HCT116 (cell line): ENCODE results near the gene PACRG. TPM values are rescaled to one million over a fixed set of nuclear protein-coding genes. Genes with fewer than 3 reads are reported as not detected.

Source experiments
- ATAC-seq: fragments of 200-7000 bp; cut with Tn5 transposase; 2 replicates; pipeline ENCODE4 v1.9.1; 2020; ENCODE audit warnings: mild to moderate bottlenecking, moderate library complexity
- BruUV-seq: library from RNA; stranded (reverse); fragments of 400-500 nt; replicated peaks from 2 replicates; lab custom pipeline; 2021; lab: Mats Ljungman, UMichigan
- CTCF ChIA-PET: fragments of 300-600 bp; sonication (Branson Sonifier 250); formaldehyde crosslinking; loops from one replicate; lab custom pipeline; 2021; ENCODE audit warnings: antibody characterized with exemption; lab: Charles Lee
- POLR2A ChIA-PET: fragments of 300-600, 350-600 bp; sonication (Branson Sonifier 250); formaldehyde crosslinking; loops from one replicate; lab custom pipeline; 2021; ENCODE audit warnings: antibody characterized with exemption; lab: Charles Lee
- RAD21 ChIA-PET, 2 experiments: fragments of 300-600 bp; sonication (Branson Sonifier 250); formaldehyde crosslinking; loops; one replicate each; lab custom pipeline; 2023; ENCODE audit warnings: low total read pairs in 2 of 2; ENCODE audit not compliant: uncharacterized antibody in 2 of 2, unreplicated experiment in 2 of 2, low non-redundant PET in 1 of 2; lab: Charles Lee
- DNase-seq: peaks from one replicate; pipeline ENCODE4 v3.0.0-alpha.2; 2010; ENCODE audit warnings: low read depth, low spot score
- H2AFZ ChIP-seq: fragments of 200-600 bp; shearing (Covaris generic), sonication (generic); 2 replicates; pipeline ENCODE4 v1.6.1; 2017; ENCODE audit warnings: low read depth, mixed run types, mixed read lengths, antibody characterized with exemption, low read length; ENCODE audit not compliant: poor library complexity, severe bottlenecking
- H3K27ac ChIP-seq: 2 replicates; pipeline ENCODE4 v1.5.1; 2012; ENCODE audit warnings: low read depth, low read length
- H3K27me3 ChIP-seq: fragments of 200-600 bp; sonication (generic); 2 replicates; pipeline ENCODE4 v1.6.1; 2016; ENCODE audit warnings: mixed run types, low read length, mixed read lengths; ENCODE audit not compliant: insufficient read depth
- H3K36me3 ChIP-seq, 2 experiments: fragments of 200-500 bp in 1 of 2; fragments of 200-600 bp in 1 of 2; sonication (Bioruptor generic) in 1 of 2; sonication (generic) in 1 of 2; 2 replicates each; pipeline versions ENCODE4 v1.5.1 to v1.6.1; 2014 to 2016; ENCODE audit warnings: low read length in 2 of 2, inconsistent platforms in 1 of 2, mixed read lengths in 1 of 2, mixed run types in 1 of 2; ENCODE audit not compliant: insufficient read depth in 2 of 2, control insufficient read depth in 1 of 2
- H3K4me1 ChIP-seq, 2 experiments: fragments of 200-600 bp in 1 of 2; sonication (generic) in 1 of 2; 2 replicates each; pipeline versions ENCODE4 v1.5.1 to v1.6.1; 2012 to 2017; ENCODE audit warnings: low read length in 2 of 2, inconsistent platforms in 1 of 2, mild to moderate bottlenecking in 1 of 2, mixed read lengths in 1 of 2, mixed run types in 1 of 2, moderate library complexity in 1 of 2; ENCODE audit not compliant: insufficient read depth in 2 of 2, control insufficient read depth in 1 of 2
- H3K4me2 ChIP-seq: fragments of 200-600 bp; sonication (generic); 2 replicates; pipeline ENCODE4 v1.6.1; 2017; ENCODE audit warnings: mixed run types, low read length, mixed read lengths
- H3K4me3 ChIP-seq, 2 experiments: fragments of 200-600 bp in 1 of 2; sonication (generic) in 1 of 2; replicated peaks in 1 of 2; 2 replicates each; pipeline ENCODE4 v1.5.1; 2011 to 2016; ENCODE audit warnings: low read length in 2 of 2, control low read depth in 1 of 2, low read depth in 1 of 2, mild to moderate bottlenecking in 1 of 2, mixed read lengths in 1 of 2, mixed run types in 1 of 2
- H3K79me2 ChIP-seq: fragments of 200-600 bp; sonication (generic); 2 replicates; pipeline ENCODE4 v1.6.1; 2017; ENCODE audit warnings: mild to moderate bottlenecking, mixed run types, low read length, moderate library complexity, mixed read lengths; ENCODE audit not compliant: insufficient read depth
- H3K9ac ChIP-seq: fragments of 200-600 bp; sonication (generic); 2 replicates; pipeline ENCODE4 v1.6.1; 2016; ENCODE audit warnings: low read length, mixed read lengths
- H3K9me2 ChIP-seq: fragments of 200-600 bp; sonication (generic), shearing (Covaris generic); 2 replicates; pipeline ENCODE4 v1.6.1; 2017; ENCODE audit warnings: mixed run types, mild to moderate bottlenecking, moderate library complexity; ENCODE audit not compliant: insufficient read depth
- H3K9me3 ChIP-seq, 2 experiments: fragments of 200-500 bp in 1 of 2; fragments of 200-600 bp in 1 of 2; sonication (Bioruptor generic) in 1 of 2; sonication (generic) in 1 of 2; 2 replicates each; pipeline ENCODE4 v1.6.1; 2014 to 2017; ENCODE audit warnings: low read length in 2 of 2, mixed read lengths in 2 of 2, inconsistent platforms in 1 of 2, low read depth in 1 of 2, mild to moderate bottlenecking in 1 of 2, mixed run types in 1 of 2, moderate library complexity in 1 of 2; ENCODE audit not compliant: control insufficient read depth in 1 of 2, insufficient read depth in 1 of 2
- H4K20me1 ChIP-seq: fragments of 200-600 bp; sonication (generic), shearing (Covaris generic); 2 replicates; pipeline ENCODE4 v1.6.1; 2017; ENCODE audit warnings: mixed run types, mild to moderate bottlenecking, moderate library complexity; ENCODE audit not compliant: insufficient read depth
- CBX3 ChIP-seq: IDR thresholded peaks from 2 replicates; pipeline ENCODE4 v1.6.1; 2012; ENCODE audit warnings: low read depth
- CTCF ChIP-seq, 3 experiments: fragments of 200-600 bp in 1 of 3; sonication (generic) in 1 of 3; IDR thresholded peaks in 2 of 3; conservative IDR thresholded peaks in 1 of 3; 2 replicates each; pipeline ENCODE4 v1.5.1; 2012 to 2017; ENCODE audit warnings: low read depth in 2 of 3, low read length in 2 of 3, antibody characterized with exemption in 1 of 3, borderline replicate concordance in 1 of 3, control low read depth in 1 of 3, mild to moderate bottlenecking in 1 of 3, mixed read lengths in 1 of 3, mixed run types in 1 of 3, moderate library complexity in 1 of 3; ENCODE audit not compliant: insufficient read depth in 1 of 3
- ELF1 ChIP-seq: IDR thresholded peaks from 2 replicates; pipeline ENCODE4 v1.6.1; 2012; ENCODE audit warnings: low read depth, borderline replicate concordance
- EZH2phosphoT487 ChIP-seq: fragments of 200-600 bp; IDR thresholded peaks from 2 replicates; pipeline ENCODE4 v1.6.1; 2018; ENCODE audit warnings: antibody characterized with exemption, borderline replicate concordance
- JUND ChIP-seq: IDR thresholded peaks from 2 replicates; pipeline ENCODE4 v1.6.1; 2012
- POLR2AphosphoS5 ChIP-seq: IDR thresholded peaks from 2 replicates; pipeline ENCODE4 v1.6.1; 2011; ENCODE audit warnings: mild to moderate bottlenecking, low read depth, low read length, moderate library complexity
- RAD21 ChIP-seq: IDR thresholded peaks from 2 replicates; pipeline ENCODE4 v1.6.1; 2012; ENCODE audit warnings: low read depth, mild to moderate bottlenecking
- SIN3A ChIP-seq: IDR thresholded peaks from 2 replicates; pipeline ENCODE4 v1.6.1; 2012; ENCODE audit warnings: low read depth
- SP1 ChIP-seq: IDR thresholded peaks from 2 replicates; pipeline ENCODE4 v1.6.1; 2012; ENCODE audit warnings: low read depth
- TCF7L2 ChIP-seq: IDR thresholded peaks from 2 replicates; pipeline ENCODE4 v1.7.0; 2011; ENCODE audit warnings: borderline replicate concordance, inconsistent platforms; ENCODE audit not compliant: insufficient read depth, insufficient read length; ENCODE audit errors: extremely low read depth
- intact Hi-C: fragments of 100-400 bp; cut with micrococcal nuclease; formaldehyde crosslinking; loops from 2 replicates; pipeline ENCODE4 v1.10.0; 2022
- total RNA-seq: library from RNA; stranded (reverse); gene quantifications from one replicate; pipeline ENCODE4 v1.2.1, GENCODE V29; 2021; ENCODE audit not compliant: unreplicated experiment
- TF ChIP-seq, protein P1 (sequence below): IDR thresholded peaks from 2 replicates; pipeline ENCODE4 v1.6.1; 2011; ENCODE audit warnings: mild to moderate bottlenecking, low read length, moderate library complexity; ENCODE audit not compliant: insufficient replicate concordance; ENCODE audit errors: extremely low read depth
- TF ChIP-seq, protein P2 (sequence below): IDR thresholded peaks from 2 replicates; pipeline ENCODE4 v1.6.1; 2012

The PACRG gene
- total RNA-seq, 1 experiment from 2014 or later, result 0.71 TPM

DNA sequence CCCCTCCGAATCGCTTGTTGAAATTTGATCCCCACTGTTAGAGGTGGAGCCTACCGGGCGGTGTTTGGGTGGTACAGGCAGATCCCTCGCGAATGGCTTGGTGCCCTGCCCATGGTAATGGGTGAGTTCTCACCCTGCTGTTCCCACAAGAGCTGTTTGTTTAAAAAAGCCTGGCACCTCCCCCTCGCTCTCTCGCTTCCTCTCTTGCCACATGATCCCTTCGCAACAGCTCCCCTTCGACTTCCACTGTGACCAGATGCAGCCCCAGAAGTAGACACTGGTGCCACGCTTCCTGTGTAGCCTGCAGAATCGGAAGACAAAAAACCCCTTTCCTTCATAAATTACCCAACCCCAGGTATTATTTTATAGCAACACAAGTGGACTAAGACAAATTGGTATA is 394.6 kb downstream of the PACRG start:
- Histone ChIP-seq H3K4me3 (no peak overlapping the region), H3K9ac (no peak overlapping the region), H3K27me3 (no peaks in the 10 kb centered on the region), H4K20me1 (no peaks in the 10 kb centered on the region), H3K27ac (no peak overlapping the region), H3K4me2 (no peak overlapping the region), H3K4me1 (no peaks in the 10 kb centered on the region), H3K79me2 (no peaks in the 10 kb centered on the region), H3K9me2 (no peaks in the 10 kb centered on the region), H3K36me3 (no peaks in the 10 kb centered on the region), H2AFZ (no peak overlapping the region), H3K9me3 (no peaks in the 10 kb centered on the region)
- ChIA-PET CTCF (no interaction called here), POLR2A (no interaction called here), RAD21 (no interaction called here)
- no peak for DNase-seq
- intact Hi-C loops, result no loop called here
- no peak for ATAC-seq
- TF ChIP-seq ELF1, result no peak
- TF ChIP-seq SP1, result no peak
- no peak for TF ChIP-seq POLR2AphosphoS5
- no peak for TF ChIP-seq TCF7L2
- no peak for TF ChIP-seq JUND
- TF ChIP-seq, protein P1, sequence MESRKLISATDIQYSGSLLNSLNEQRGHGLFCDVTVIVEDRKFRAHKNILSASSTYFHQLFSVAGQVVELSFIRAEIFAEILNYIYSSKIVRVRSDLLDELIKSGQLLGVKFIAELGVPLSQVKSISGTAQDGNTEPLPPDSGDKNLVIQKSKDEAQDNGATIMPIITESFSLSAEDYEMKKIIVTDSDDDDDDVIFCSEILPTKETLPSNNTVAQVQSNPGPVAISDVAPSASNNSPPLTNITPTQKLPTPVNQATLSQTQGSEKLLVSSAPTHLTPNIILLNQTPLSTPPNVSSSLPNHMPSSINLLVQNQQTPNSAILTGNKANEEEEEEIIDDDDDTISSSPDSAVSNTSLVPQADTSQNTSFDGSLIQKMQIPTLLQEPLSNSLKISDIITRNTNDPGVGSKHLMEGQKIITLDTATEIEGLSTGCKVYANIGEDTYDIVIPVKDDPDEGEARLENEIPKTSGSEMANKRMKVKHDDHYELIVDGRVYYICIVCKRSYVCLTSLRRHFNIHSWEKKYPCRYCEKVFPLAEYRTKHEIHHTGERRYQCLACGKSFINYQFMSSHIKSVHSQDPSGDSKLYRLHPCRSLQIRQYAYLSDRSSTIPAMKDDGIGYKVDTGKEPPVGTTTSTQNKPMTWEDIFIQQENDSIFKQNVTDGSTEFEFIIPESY, result no peak
- TF ChIP-seq, protein P2, sequence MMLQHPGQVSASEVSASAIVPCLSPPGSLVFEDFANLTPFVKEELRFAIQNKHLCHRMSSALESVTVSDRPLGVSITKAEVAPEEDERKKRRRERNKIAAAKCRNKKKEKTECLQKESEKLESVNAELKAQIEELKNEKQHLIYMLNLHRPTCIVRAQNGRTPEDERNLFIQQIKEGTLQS, result no peak
- no peak for TF ChIP-seq EZH2phosphoT487
- TF ChIP-seq CBX3, result no peak
- no peak for TF ChIP-seq RAD21
- no peak for TF ChIP-seq SIN3A
- TF ChIP-seq CTCF (IDR thresholded peaks at IDR 0.05 in 2 of 3, conservative IDR thresholded peaks at IDR 0.05 in 1 of 3; ENCODE audit: borderline replicate concordance in 1 of 3, insufficient read depth in 1 of 3, low read depth in 2 of 3, low read length in 2 of 3), result no peak
- BruUV-seq, result no TSS peak
